Neutrophil (primary cell): ENCODE data around the gene PERP.

ENCODE experiments used
- H3K27ac ChIP-seq: fragments of 200-600 bp; sonication (generic); 2 replicates; pipeline ENCODE4 v1.5.1; 2016; ENCODE audit warnings: mild to moderate bottlenecking, moderate library complexity
- H3K27me3 ChIP-seq: fragments of 200-600 bp; sonication (generic); 2 replicates; pipeline ENCODE4 v1.6.0; 2016; ENCODE audit warnings: mild to moderate bottlenecking
- H3K36me3 ChIP-seq: fragments of 200-600 bp; sonication (generic); 2 replicates; pipeline ENCODE4 v1.5.1; 2017
- H3K4me1 ChIP-seq, 2 experiments: fragments of 200-600 bp in 1 of 2; sonication (generic) in 1 of 2; 1 replicate in 1 of 2; 2 replicates in 1 of 2; pipeline versions ENCODE4 v1.5.1 to v1.6.1; 2013 to 2016; ENCODE audit warnings: low read depth in 1 of 2, low read length in 1 of 2, mild to moderate bottlenecking in 1 of 2, moderate library complexity in 1 of 2; ENCODE audit not compliant: control insufficient read depth in 1 of 2, insufficient read depth in 1 of 2
- H3K4me3 ChIP-seq, 2 experiments: fragments of 200-600 bp in 1 of 2; sonication (generic) in 1 of 2; 1 replicate in 1 of 2; 2 replicates in 1 of 2; pipeline ENCODE4 v1.5.1; 2013 to 2016; ENCODE audit warnings: low read depth in 1 of 2, low read length in 1 of 2, mild to moderate bottlenecking in 1 of 2, moderate library complexity in 1 of 2
- H3K9me3 ChIP-seq: fragments of 200-600 bp; sonication (generic); 2 replicates; pipeline ENCODE4 v1.5.1; 2016
- TF ChIP-seq, protein P1 (sequence below): fragments of 200-600 bp; sonication (generic); IDR thresholded peaks from 2 replicates; pipeline ENCODE4 v1.5.1; 2016; ENCODE audit warnings: antibody characterized with exemption

Gene PERP

DNA sequence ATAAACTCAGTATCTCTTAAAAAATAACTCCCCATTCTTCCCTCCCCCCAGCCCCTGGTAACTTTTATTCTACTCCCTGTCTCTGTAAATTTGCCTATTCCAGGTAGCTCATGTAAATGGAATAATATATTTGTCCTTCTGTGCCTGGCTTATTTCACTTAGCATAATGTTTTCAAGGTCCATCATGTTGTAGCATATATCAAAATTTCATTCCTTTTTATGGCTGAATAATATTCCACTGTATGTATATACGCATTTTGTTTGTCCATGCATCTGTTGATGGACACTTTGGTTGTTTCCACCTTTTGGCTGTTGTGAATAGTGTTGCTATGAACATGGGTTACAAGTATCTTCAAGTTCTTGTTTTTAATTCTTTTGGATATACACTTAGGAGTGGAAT lies 13.0 kb downstream of the PERP start:
- Histone ChIP-seq H3K27me3 (peaks cover 29% of the 10 kb centered on the region), H3K4me3 (no peak overlapping the region), H3K27ac (no peak overlapping the region), H3K9me3 (no peaks in the 10 kb centered on the region), H3K4me1 (no peaks in the 10 kb centered on the region), H3K36me3 (no peaks in the 10 kb centered on the region)
- TF ChIP-seq, protein P1, sequence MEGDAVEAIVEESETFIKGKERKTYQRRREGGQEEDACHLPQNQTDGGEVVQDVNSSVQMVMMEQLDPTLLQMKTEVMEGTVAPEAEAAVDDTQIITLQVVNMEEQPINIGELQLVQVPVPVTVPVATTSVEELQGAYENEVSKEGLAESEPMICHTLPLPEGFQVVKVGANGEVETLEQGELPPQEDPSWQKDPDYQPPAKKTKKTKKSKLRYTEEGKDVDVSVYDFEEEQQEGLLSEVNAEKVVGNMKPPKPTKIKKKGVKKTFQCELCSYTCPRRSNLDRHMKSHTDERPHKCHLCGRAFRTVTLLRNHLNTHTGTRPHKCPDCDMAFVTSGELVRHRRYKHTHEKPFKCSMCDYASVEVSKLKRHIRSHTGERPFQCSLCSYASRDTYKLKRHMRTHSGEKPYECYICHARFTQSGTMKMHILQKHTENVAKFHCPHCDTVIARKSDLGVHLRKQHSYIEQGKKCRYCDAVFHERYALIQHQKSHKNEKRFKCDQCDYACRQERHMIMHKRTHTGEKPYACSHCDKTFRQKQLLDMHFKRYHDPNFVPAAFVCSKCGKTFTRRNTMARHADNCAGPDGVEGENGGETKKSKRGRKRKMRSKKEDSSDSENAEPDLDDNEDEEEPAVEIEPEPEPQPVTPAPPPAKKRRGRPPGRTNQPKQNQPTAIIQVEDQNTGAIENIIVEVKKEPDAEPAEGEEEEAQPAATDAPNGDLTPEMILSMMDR = no peak

DNA sequence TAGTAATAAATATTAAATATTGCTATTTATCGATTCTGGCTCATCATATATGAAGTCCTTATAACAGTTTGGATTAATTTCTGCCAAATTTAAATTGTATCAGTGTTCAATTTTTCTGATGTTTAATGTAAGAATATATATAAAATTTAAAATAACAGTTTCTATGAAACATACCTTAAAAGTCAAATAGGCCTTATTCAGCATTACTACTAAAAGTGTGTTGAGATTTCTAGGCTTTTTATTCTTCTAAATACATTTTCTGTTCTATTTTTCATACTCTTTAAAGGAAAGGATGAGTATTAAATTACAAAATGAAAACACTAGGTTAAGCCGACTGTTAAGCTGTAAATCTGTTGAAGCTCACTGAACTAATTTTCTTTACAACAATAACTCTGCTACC lies 13.6 kb downstream of the PERP start:
- peaks cover 23% of the 10 kb centered on the region for H3K27me3 ChIP-seq

DNA sequence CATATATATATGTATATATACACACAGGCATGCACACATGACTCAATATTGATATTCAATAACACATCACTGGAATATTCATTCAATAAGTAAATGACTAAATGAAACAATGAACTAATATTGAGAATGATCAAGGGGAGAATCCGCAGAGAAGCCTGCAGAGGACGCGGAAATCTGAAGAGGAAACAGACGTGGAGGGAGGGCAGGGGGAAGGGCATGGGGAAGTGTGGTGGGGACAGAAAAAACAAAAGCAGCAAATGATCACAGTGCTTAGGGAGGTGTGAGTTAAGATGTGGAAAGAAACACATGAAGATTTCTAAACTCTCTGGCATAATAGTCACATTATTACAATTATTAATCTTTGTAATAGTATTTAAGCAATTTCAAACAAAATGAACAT lies 14.5 kb downstream of the PERP start:
- Histone ChIP-seq H3K27me3 (peaks cover 13% of the 10 kb centered on the region), H3K4me3 (no peak overlapping the region), H3K9me3 (no peaks in the 10 kb centered on the region), H3K36me3 (no peaks in the 10 kb centered on the region), H3K27ac (no peak overlapping the region), H3K4me1 (no peaks in the 10 kb centered on the region)
- TF ChIP-seq, protein P1 = no peak

More for the DNA sequence above, 13.6 kb downstream of the PERP start:
- TF ChIP-seq, protein P1 = no peak
- H3K9me3 ChIP-seq = no peaks in the 10 kb centered on the region
- no peak overlapping the region for H3K27ac ChIP-seq
- H3K4me1 ChIP-seq = no peaks in the 10 kb centered on the region
- H3K36me3 ChIP-seq = no peaks in the 10 kb centered on the region
- no peak overlapping the region for H3K4me3 ChIP-seq

DNA sequence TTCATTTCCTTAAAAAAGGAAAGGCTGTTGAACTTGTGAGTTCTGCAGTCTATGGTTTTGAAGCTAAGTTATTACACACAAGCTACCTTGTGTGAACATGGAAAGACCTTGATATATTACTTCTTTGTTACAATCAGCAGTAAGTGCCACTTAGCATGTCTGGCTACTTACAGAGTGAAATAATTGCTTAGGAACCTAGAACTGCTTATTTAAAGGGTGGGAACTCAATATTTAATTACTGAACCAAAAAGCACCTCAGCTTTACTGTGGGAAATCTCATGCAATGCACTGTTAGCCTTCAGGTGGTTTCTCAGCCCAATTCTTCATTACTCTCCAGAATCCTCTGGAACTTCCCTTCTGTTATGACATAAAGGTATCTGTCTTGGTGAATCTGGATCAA lies 17.9 kb downstream of the PERP start:
- Histone ChIP-seq H3K36me3 (no peaks in the 10 kb centered on the region), H3K4me1 (no peaks in the 10 kb centered on the region), H3K9me3 (no peaks in the 10 kb centered on the region), H3K27ac (no peak overlapping the region), H3K27me3 (peaks cover 15% of the 10 kb centered on the region), H3K4me3 (no peak overlapping the region)
- TF ChIP-seq, protein P1 = no peak

DNA sequence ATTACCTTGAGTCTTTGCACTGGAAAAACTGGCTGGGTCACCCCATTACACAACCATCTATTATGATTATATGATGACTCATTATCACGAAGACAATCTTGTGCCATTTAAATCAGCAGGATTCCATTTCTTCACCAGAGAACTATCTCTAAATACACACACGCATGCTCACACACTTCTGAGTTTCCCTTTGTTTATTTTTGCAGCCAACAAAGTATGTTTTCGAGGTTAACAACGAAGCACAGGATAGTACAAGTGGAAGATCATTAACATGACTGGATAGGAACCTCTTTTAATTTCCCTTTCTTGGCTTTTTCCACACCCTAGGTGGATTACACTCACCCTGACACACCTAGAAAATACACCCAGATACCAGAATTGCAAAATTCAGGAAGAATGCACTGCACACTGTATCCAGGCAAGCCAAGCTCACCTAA lies 18.9 kb downstream of the PERP start:
- no peaks in the 10 kb centered on the region for H3K9me3 ChIP-seq
- no peak overlapping the region for H3K4me3 ChIP-seq
- H3K27me3 ChIP-seq = peaks cover 15% of the 10 kb centered on the region
- no peaks in the 10 kb centered on the region for H3K36me3 ChIP-seq
- TF ChIP-seq, protein P1 = no peak
- no peaks in the 10 kb centered on the region for H3K4me1 ChIP-seq
- H3K27ac ChIP-seq = no peak overlapping the region
